NCI-H2107 treated with DMSO at 0.1 percent for 48 hours (cell line): ENCODE measurements around the gene OPALIN.

Experiments used
- DNase-seq: peaks from one replicate; lab custom pipeline; 2025; ENCODE audit not compliant: unreplicated experiment; lab: John Stamatoyannopoulos, UW

OPALIN gene, protein sequence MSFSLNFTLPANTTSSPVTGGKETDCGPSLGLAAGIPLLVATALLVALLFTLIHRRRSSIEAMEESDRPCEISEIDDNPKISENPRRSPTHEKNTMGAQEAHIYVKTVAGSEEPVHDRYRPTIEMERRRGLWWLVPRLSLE

DNA sequence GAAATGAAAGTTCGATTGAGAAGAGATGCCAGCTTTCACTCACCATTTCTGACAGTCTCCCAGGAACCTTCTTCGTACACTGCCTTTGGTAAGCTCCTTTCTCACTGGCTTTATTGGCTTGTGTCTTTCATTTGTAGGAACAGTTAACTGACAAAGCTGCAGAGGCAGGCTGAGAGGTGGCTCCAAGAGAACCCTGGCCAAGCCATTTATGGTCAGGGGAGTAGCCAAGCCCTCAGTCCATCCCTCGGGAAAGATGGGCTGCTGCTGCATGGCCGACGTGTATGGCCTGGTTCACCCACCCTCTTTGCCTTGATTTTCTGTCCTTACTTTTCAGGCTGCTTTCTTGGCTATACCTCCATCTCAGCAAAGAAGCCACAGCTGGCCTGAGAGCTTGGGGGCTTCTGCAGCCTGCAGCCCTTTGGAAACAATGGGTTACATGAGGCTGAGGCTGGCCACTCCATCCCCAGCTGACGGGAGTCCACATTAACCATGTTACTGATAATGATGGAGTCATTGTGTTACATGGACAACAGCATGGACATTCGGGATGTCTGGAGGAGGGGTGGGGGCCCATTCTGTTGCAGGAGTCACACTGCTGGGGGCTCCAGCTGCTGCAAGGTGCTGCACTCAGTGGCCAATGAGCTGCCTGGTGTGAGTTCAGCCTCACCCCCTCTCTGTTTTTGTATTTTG lies at the start of gene OPALIN:
OPALIN (minus strand) TSS at position 152 of the 690 bp plus-strand sequence; CDS start at position 46, 106 bp downstream.
- DNase-seq: no peak

DNA sequence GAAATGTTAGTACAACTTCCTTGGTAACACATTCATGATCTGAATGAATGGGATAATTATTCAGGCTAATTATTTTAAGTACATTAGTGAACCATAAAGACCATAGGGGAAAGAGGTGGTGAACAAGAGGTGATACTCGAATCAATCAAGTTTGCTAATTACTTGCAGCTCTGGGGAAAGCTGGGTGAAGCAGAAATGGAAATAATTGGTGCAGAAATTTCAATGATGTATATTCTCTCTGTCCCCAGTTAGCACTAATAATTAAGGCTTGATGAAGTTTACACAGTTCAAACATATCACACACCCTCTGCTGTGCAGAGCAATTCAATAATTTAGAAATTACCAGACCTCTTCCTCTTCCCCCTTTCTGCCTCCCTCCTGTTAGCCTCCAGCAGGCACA lies 49.4 kb upstream of the OPALIN start:
- DNase-seq: no peak

- DNase-seq: no peak
Observed at GRCh38 chr10:96407560-96408069, 48.8 kb upstream of the OPALIN start.

GRCh38 chr10:96406091-96406490 lies 47.3 kb upstream of the OPALIN start:
- no peak for DNase-seq

GRCh38 chr10:96402417-96403305 lies 43.9 kb upstream of the OPALIN start:
- DNase-seq: no peak

DNA sequence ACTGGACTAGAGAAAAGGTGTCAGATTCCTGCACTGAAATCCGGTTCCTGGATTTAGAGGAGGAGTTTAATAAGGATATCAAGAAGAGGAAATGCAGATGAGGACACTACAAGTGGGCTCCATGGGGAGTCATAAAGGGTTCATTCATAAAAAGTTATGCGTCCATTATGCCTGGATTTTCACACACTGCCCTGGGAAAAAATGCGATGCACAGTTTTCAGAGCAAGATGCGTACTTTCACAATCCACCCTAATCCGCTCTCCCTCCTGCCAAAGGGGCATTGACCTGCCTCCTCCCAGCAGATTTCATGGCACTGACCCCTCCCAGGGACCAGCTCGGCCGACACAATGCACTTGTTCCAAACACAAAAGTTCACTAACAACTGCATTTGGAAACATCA lies 42.2 kb upstream of the OPALIN start:
- DNase-seq: no peak

DNA sequence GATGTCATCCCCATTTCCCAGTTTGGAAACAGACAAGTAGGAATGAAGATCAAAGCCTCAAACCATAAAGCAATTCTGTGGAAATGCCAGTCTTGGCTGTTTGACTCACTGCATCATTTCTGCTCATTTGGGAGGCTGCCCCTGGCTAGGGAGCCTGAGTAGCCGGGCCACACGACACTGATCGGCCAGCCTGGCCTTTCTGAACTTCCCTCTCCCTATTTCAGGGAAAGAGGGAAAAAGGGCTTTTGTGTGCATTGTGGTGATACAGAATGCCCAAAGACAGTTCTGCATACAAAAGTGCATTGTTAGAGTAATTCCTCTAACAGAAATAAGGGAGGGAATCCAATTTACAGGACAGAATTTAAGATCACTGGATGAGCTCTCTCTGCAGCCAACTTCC lies 41.7 kb upstream of the OPALIN start:
- DNase-seq: no peak

DNA sequence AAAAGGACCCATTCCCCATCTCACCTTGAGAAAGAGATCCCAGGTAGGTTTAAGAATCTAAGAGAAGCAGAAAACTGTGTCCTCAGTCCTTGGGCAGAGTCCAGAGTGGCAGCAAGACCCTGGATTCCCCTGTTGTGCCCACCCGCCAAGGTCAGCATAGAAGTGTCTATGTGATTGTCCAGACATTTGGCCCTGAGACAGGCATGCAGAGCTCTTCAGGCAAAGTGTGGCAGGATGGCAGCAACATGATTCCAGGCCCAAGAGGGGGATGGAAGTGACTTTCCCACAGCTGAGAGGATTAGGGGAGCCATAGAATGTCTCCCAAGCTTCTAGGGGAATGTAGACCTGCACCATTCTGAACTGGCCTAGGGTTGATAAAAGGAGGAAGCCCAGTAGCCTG lies 39.1 kb upstream of the OPALIN start:
- DNase-seq: no peak

- no peak for DNase-seq
Observed at GRCh38 chr10:96395931-96396877, 37.4 kb upstream of the OPALIN start.

DNA sequence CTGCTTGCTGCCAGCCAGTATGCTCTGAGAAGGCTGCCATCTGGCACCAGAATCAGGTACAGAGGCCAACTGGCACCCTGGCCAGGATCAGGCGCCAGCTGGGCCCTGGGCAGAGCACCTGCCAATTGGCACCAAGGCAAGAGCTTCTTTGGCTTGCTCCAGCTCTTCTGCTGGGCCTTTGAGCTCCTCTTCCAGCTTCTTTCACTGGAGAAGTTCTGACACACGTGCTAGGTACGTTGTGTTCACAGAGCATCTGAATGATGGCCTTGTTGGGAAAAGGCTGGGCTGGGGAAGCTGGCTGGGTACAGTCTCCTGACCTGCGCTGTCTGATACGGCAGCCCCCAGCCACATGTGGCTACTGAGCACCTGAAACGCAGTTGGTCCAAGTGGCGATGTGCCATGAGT lies 31.7 kb upstream of the OPALIN start:
- DNase-seq: no peak

GRCh38 chr10:96389785-96390184 lies 31.0 kb upstream of the OPALIN start:
- no peak for DNase-seq

- no peak for DNase-seq
Observed at GRCh38 chr10:96387601-96388000, 28.8 kb upstream of the OPALIN start.

DNA sequence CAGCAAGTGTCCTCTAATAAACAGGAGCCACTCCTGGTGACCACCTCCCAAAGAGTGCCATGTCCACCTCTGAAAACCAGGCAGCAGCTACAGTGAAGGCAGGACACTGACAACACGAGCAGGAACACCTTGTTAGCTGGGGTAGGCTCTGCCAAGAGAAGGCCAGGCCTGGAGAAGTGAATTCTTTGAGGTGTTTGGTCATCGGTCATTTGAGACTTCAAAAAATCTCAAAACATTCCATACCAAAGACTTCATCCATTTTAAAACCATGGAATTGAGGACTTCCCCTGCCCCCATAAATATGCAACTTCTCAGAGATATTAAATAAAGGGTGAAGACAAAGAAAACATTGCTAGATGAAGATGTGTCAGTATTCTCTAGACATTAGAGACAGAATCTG lies 28.4 kb upstream of the OPALIN start:
- no peak for DNase-seq

GRCh38 chr10:96384506-96384905 lies 25.7 kb upstream of the OPALIN start:
- no peak for DNase-seq

DNA sequence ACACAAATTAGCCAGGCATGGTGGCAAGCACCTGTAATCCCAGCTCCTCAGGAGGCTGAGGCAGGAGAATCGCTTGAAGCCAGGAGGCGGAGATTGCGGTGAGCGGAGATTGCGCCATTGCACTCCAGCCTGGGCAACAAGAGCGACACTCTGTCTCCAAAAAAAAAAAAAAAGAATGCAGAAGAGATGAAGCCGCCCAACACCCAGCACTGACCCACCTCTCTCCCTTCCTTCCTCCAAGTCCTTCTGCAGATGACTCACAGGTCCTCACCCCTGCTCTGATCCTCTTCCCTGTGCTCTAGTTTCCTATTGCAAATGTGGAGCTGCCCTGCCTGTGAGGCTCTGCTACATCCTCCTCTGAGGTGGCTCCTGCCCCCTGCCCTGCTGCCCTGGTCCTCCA lies 22.0 kb upstream of the OPALIN start:
- DNase-seq: no peak

GRCh38 chr10:96379758-96380157 lies 21.0 kb upstream of the OPALIN start:
- DNase-seq: no peak

DNA sequence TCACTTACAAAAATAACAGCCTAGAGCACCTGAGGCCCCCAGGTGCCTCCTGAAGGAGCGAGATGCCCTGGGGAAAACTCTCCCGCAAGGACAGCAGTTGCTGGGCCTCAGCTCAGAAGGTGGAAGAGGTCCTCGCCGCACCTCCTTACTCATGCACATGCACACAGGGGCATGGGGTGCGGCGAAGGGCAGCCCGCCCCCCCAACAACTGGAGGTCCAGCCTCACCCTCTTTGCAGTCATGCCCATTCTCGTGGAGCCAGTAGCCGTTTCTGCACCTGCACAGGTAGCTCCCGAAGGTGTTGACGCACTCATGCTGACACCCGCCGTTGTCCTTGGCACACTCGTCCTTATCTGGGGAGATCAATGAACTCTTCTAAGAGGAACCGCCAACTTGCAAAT lies 19.9 kb upstream of the OPALIN start:
- DNase-seq: no peak

DNA sequence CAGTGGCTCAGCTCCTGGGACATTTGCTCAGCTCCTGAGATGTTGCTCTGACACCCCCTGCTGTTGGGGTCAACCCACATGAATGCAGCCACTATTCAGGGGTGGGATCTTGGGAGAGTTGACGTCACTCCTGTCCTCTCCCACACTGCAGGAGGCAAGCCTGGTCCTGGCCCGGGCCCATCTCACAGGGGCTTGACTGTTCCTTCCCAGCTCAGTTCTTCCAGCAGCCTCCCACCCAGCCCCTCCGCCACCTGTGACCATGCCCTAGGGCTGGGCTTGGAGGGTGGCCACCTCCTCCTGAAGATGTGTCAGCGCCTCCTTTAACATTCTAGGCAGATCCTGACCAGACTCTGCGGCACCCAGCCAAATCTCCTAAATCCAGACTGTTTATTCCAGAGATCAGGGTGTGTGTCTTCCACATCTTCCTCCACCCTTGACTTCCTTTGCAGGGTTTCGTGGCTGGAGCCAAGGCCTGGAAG lies 19.1 kb upstream of the OPALIN start:
- DNase-seq: no peak

GRCh38 chr10:96376483-96376882 lies 17.7 kb upstream of the OPALIN start:
- DNase-seq: no peak

DNA sequence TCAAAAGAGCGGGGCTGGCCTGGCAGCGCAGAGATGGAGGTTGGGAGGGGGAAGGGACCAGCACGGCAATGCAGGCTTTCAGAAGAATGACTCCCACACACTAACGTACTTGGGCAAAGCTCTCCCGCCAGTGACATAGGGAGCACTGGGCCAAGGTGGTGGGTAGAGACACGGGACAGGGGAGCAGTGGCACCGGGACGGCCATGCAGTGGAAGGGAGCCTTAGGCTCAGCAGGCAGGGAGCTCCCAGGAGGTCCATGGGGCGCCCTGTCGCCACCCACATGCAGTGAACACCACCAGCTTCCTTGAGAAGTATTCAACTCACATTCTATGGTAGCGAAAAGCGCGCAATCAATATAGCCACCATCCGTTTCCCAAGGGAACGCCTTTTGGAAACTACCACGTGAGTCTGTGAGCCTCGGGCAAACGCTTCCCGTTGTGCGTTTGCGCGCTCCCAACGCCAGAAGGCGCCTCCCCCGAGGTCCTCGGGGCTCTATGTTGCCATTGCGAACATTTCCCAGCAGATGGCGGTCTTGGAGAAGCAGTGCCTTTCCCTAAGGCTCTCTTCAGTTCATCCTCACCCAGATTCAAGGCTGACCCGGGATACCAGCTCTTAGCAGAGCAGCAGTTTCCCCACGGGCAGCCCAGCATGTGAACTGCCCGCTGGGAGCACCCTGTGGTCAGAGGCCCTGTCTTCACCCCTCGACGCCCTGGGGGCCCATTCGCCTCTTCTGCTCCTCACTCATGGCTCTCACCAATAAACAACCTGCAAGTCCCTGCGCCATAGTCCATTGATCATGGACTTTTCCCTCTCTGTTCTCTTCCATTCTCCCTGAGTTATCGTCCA lies 16.4 kb upstream of the OPALIN start:
- DNase-seq: peak; percentile 54
